Hematopoietic multipotent progenitor cell treated with erythropoietin and hydrocortisone succinate and interleukin-3 and kit ligand, for 15 days (in vitro differentiated cells): ENCODE results near the gene RAVER2.
"Not testable (repeated sequence)": the region's sequence is repeated elsewhere in the genome, so short reads cannot be mapped to it uniquely, and the experiment has no call there.

ENCODE experiments used
- DNase-seq: peaks from one replicate; pipeline ENCODE4 v3.0.0-alpha.2; 2015; ENCODE audit warnings: low spot score

Gene RAVER2

DNA sequence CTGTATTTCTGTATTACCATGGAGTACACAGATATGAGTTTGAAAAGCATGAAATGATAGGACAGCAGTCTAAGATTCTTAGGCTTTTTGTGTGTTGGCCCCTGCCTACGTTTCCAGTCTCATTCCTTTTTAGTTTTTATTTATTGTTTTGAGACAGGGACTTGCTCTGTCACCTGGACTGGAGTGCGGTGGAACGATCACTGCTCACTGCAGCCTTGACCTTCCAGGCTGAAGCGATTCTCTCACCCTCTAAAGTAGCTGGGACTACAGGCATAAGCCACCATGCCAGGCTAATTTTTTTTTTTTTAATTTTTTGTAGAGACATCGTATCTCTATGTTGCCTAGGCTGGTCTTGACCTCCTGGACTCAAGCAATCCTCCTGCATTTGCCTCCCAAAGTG, 3.8 kb downstream of the RAVER2 start:
- no peak for DNase-seq

DNA sequence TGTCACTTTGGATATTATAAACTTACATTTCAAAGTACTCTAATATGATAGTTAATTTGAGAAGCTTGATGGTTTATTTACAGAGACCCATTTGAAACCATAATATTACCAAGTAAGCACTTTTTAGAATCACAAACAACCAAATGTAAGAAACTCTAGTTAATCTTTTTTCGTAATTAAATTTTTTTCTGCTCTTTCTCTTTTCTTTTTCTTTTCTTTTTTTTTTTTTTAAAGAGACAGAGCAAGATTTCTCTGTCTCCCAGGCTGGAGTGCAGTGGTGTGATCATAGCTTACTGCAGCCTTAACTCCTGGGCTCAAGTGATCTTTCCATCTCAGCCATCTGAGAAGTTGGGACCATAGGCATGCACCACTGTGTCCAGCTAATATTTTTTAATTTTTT, 5.2 kb downstream of the RAVER2 start:
- no peak for DNase-seq

DNA sequence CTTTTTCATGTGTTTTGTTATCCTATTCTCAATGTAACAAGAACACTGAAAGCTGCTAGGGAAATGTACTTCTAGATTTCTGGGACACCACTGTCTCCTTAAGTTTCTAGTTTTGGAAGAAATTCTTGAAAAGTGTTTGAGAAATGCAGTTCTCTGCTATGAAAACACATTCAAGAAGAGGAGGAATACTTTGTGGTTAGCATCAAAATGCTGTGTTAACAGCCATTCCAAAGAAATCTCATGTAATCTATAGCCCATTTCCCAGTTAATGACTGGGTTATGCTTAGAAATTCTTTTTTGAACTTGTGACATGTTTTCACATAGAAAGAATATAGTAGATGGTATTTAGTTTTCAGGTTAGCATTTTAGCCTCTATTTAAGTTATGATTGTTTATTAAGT, 6.0 kb downstream of the RAVER2 start:
- DNase-seq = no peak

DNA sequence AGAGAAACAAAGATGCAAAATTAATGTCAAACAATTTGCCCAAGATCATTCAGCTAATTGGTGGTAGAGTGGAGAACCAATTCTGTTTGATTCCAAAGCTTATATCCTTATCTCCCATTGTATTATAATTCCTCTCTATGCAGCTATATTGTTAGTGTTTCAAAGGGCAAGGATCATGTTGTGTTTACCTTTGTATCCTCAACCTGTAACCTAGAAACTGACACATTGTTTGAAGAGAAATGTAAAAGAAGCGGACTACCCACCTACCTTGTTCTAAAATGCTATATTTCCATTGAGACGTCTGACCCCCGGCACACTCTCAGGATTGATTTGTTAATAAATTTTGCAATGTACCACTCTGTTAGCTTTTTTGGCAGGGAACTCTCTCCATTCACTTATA, 9.3 kb downstream of the RAVER2 start:
- no peak for DNase-seq

DNA sequence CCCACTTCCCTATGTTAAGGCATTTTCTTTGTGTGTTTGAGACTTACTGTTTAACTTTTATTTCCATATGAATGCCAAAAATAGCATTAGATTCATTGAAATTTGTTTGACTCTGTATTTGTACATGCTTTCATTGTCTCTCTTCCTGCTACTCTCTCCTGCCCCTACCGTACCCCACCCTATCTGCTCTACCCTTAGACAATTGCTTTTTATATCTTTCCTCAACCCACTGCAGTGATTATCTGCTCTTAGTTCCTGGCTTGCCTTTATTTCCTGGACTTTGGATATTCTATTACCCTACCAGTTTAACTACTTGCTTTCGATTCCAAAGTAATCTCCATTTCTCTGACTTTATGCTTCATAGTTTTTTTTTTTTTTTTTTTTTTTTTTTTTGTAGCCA, 10.5 kb downstream of the RAVER2 start:
- DNase-seq = no peak

DNA sequence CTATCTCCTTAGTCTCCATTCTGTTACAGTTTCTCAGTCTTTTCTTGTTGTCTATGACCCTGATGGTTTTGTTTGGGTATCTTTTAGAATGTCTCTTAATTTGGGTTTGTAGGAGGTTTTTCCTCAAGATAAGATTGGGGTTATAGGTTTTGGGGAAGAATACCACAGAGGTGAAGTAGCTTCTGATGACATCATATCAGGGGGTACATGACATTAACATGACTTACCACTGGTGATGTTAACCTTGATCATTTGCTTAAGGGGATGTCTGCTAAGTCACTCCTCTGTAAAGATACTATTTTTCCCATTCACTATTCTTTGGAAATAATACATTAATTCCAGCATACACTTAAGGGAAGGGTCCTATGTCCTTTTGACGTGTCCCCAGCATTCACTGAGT, 11.9 kb downstream of the RAVER2 start:
- DNase-seq = no peak

DNA sequence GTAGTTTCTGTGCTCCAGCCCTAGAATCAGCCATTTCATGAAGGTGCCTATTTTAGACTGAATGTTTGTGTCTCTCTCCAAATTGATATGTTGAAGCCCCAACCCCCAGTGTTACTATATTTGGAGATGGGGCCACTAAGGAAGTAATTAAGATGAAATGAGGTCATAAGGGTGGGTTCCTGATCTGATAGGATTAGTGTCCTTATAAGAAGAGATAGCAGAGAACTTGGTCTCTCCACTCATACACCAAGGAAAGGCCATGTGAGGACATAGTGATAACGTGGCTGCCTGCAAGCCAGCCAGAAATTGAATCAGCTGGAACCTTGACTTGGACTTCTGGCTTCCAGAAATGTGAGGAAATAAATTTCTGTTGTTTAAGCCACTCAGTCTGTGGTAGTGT, 12.3 kb downstream of the RAVER2 start:
- peak; percentile 23 for DNase-seq

DNA sequence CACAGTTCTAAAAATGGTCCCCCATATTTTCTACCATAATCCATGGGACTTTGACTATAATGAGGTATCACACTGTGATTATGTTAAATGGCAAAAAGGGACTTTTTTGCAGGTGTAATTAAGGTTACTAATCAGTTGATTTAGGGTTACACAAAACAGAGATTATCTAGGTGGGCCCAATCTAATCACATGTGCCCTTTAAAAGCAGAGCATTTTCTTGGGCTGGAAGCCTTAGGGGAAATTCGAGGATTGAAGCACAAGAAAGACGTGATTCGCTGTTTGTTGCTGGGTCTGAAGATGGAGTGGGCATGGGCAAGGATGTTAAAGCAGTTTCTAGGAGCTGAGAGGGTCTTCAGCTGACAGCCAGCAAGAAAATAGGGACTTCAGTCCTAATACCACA, 13.4 kb downstream of the RAVER2 start:
- DNase-seq = no peak

DNA sequence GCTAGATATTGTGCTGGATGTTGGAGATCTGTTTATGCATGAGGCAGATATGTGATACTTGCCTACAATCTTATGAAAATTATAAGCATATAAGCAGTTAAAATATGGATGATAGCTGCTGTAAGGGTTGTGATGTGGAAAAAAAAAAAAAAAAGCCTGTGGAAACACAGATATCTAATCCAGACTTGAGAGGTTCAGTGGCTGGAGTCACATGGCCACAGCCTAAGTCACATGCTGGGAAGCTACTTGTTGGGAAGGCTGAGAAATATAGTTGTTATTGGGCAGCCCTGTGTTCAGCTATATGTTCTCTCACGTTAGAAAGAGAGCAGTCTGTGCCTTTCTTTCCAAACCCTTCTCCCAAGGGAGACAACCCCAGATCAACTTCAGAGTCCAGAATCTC, 15.1 kb downstream of the RAVER2 start:
- DNase-seq = no peak

DNA sequence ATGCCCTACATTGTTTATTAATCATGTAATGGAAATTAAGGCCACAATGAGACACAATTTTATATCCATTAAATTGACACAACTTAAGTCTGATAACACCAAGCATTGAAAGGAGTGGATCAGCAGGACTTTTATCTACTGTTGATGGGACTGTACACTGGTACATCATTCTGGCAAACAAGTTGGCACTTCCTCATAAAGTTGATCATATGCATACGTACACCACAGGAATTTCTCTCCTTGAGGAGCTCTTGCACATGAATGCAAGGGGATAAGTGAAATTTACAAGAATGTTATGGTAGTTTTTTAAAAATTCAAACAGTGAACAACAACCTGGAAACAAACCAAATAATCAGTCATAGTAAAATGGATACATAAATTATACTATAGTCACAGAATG, 20.1 kb downstream of the RAVER2 start:
- DNase-seq = no peak

DNA sequence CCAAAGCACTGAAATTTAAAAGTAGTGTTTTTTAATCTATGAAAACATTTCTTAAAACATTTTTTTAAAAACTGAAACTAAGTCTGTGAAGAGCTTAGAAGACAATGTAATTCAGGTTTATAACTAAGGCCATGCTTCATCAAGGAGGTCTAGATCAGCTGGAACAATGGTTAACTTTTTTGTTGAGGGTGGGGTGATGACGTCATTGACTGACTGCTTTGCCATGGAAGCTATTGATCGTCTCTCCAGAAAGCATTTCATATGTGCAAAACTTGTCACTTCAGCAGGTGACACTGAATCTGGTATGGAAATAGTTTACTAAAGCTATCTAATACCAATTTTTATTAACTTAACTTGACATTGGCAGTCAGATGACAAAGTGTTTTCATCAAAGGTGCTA, 21.0 kb downstream of the RAVER2 start:
- DNase-seq = no peak

DNA sequence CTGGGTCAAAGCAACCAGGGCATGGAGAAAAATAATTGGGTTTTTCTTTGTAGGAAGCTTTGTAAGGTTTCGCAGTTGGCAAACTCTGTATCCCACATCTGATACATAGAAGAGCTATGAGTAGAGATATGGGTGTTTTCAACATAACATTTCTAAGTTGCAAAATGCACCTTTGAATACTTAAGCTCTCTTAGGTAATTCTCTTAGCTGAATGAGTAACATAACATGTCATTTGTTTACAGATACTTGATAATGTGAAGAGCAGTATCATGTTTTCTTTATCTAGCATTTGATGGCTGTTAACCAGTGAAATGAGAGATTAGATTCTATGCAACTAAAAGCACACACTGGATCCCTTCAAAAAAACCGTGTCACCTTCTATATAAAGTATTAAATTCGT, 21.6 kb downstream of the RAVER2 start:
- no peak for DNase-seq

DNA sequence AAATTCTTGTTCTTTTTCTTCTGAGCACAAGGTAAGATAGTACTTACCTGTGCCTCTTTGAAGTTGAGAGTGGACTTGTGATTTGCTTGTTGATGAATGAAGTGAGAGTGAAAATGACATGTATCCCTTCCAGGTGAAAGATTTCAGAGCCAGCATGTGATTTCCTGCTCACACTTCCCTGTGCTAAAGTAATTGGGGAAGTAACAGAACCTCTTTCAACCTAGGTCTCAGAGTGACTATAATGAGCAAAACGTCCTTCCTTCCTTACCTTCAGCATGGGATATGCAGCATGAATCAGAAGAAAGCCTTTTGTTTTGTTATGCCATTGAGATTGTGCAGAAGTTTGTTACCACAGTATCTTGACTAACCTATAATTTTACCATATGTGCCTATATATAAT, 24.6 kb downstream of the RAVER2 start:
- no peak for DNase-seq

DNA sequence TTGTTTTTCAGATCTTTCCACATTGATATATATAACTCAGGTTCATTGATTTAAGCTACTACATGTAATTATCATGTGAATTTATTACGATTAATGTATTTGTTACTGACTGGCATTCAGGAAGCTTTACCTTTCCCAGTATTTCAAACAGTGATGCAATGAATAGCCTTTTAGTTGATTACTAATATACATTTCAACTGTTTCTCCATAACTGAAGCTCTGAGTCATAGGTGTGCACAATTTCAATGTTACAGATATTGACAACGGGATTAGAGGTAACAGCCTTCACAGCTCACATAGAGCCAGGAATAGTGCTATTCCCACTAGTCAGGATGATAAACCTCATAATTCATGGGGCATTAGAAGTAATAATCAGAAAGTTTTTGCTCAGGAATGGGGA, 25.1 kb downstream of the RAVER2 start:
- no peak for DNase-seq

DNA sequence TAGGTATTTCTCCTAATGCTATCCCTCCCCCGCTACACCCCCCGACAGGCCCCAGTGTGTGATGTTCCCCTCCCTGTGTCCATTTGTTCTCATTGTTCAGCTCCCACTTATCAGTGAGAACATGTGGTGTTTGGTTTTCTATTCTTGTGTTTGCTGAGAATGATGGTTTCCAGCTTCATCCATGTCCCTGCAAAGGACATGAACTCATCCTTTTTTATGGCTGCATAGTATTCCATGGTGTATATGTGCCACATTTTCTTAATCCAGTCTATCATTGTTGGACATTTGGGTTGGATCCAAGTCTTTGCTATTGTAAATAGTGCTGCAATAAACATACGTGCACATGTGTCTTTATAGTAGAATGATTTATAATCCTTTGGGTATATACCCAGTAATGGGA, 28.4 kb downstream of the RAVER2 start:
- not testable (repeated sequence) for DNase-seq

DNA sequence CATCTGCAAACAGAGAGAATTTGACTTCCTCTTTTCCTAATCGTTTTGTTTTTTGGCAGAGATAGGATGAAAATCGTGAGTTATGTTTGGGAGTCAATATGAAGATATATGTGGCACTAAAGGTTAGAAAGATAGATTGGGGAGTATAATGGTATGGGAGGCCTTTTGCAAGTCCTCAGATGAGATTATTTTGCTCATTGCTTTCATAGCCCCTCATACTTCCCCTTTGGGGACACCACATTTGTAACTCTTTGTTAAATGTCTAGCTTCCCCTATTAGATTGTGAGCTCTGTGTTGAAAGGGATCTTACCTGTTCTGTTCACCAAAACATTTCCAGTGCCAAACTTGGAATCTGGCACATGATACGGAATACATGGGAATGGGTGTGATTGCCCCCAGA, 30.2 kb downstream of the RAVER2 start:
- DNase-seq = no peak

DNA sequence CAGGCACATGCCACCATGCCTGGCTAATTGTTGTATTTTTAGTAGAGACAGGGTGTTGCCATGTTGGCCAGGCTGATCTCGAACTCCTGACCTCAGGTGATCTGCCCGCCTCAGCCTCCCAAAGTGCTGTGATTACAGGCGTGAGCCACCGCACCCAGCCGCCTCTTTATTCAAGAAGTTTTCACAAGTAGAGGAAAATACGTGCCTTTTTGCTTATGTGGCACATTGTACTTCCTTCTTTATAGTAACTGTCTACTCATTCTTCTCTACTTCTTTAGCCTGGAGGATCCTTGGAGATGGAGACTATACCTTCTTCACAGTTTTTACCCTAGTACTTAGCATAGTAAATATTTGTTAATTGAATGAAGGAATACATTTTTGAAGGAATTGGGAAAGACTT, 37.2 kb downstream of the RAVER2 start:
- not testable (repeated sequence) for DNase-seq

DNA sequence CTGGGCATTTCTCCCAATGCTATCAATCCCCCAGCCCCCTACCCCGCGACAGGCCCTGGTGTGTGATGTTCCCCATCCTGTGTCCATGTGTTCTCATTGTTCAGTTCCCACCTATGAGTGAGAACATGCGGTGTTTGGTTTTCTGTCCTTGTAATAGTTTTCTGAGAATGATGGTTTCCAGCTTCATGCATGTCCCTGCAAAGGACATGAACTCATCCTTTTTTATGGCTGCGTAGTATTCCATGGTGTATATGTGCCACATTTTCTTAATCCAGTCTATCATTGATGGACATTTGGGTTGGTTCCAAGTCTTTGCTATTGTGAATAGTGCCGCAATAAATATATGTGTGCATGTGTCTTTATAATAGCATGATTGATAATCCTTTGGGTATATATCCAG, 38.0 kb downstream of the RAVER2 start:
- not testable (repeated sequence) for DNase-seq

DNA sequence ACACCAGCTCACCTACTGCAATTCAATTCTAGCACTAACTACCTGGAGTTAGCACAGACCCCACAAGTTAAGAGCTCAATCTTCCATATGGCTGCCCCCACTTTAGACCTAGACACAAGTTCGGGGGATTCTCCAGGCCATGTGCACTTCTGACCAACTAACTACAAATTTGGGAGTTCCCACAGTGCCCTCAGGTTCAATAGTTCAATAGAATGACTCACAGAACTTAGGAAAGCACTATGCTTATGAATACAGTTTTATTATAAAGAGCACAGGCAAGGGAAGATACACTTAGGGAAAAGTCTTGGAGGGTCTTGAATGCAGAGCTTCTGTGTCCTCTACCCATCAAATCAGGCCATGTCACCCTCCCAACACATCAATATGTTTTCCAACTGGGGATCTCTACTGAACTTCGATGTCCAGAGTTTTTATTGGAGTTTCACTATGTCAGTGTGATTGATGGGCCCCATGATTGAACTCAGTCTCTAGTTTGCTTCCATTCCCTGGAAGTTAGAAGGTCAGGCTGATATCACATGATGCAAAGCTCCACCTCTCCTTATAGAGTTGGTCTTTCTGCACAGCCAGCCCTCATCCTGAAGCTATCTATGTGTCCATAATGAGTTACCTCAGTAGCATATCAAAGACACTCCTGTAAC, 46.1 kb downstream of the RAVER2 start:
- DNase-seq = no peak

DNA sequence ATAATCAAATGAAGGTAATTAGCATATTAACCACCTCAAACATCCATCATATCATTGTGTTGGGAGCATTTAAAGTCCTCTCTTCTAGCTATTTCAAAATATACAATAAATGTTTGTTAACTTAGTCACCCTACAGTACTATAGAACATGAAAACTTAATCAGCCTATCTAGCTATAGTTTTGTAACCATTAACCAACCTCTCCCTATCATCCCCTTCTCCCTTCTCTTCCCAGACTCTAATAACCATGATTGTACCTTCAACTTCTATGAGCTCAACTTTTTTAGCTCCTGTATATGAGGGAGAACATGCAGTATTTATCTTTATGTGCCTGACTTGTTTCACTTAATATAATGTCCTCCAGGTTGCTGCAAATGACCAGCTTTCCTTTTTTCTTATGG, 54.0 kb downstream of the RAVER2 start:
- no peak for DNase-seq

DNA sequence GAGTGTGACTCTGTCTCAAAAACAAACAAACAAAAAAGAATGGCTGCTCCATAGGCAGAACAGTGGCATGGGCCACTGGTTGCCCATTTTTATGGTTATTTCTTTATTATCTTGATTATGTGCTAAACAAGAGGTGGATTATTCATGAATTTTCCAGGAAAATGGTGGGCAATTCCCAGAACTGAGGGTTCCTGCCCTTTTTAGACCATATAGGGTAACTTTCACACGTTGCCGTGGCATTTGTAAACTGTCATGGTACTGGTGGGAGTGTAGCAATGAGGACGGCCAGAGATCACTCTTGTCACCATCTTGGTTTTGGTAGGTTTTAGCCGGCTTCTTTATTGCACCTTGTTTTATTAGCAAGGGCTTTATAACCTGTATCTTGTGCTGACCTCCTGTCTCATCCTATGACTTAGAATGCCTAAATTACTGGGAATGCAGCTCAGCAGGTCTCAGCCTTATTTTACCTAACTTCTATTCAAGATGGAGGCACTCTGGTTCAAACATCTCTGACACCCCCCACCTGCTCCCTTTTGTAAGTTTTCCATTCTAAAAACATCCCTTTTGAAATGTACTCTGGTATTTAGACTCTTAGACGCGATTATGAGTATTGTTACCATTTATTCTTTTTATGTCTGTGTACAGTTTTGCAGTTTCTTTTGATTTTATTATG, 57.1 kb downstream of the RAVER2 start:
- no peak for DNase-seq

DNA sequence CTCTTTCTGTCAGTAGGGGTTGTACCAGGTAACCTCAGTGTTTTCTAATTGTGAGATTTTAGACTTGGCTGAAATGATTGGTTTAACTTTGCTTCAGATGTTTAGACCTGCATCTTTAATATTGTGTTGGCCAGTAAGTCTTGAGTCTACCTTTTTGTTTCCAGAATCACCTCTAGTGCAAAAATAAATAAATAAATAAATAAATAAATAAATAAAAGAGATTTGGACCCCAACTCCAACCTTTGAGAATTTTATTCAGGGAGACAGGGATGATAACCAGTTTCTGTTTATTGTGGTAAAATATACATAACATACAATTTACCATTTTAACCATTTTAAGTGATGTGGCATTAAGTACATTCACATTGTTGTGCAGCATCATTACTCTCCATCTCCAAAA, 64.4 kb downstream of the RAVER2 start:
- no peak for DNase-seq

DNA sequence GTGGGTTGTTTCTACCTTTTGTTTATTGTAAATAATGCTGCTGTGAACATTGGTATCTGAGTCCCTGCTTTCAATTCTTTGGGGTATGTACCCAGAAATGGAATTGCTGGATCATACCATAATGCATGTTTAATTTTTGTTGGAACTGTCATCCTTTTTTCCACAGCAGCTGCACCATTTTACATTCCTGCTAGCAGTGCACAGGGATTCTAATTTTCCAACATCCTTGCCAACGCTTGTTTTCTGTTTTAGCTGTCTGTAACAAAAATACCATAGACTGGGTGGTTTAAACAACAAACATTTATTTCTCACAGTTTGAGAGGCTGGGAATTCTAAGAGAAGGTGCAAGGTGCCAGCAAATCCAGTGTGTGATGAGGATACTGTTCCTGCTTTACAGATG, 65.1 kb downstream of the RAVER2 start:
- DNase-seq = no peak

DNA sequence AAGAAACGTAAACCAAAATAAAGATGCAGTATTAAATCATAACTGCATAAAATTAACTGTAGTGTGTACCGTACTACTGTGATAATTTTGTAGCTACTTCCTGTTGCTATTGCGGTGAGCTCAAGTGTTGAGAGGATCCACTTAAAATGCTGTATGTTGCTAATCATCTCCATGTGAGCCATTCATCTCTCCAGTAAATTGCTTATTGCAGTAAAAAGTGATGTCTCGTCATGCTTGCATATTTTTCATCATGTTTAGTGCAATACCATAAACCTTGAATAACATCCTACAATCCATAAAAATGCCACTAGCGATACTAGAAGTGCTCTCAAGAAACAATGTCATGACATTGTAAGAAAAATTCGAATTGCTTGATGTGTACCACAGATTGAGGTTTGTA, 66.3 kb downstream of the RAVER2 start:
- no peak for DNase-seq
